NB4 (cell line): ENCODE results near the gene EXD3.

Experiments
- DNase-seq: peaks from one replicate; pipeline ENCODE4 v3.0.0; 2010; ENCODE audit warnings: low read depth
- H3K4me3 ChIP-seq: one replicate; pipeline ENCODE4 v1.5.1; 2011; ENCODE audit warnings: mild to moderate bottlenecking, low read depth, low read length, moderate library complexity
- CTCF ChIP-seq: IDR thresholded peaks from one replicate; pipeline ENCODE4 v1.5.1; 2012; ENCODE audit warnings: low read depth, low read length
- MAX ChIP-seq: IDR thresholded peaks from 2 replicates; pipeline ENCODE4 v1.6.1; 2011; ENCODE audit warnings: low read depth, low read length
- MYC ChIP-seq: IDR thresholded peaks from 2 replicates; pipeline ENCODE4 v1.6.1; 2011; ENCODE audit warnings: low read depth, low read length
- POLR2A ChIP-seq: IDR thresholded peaks from 2 replicates; pipeline ENCODE4 v1.6.1; 2011; ENCODE audit warnings: mild to moderate bottlenecking; ENCODE audit not compliant: insufficient read length; ENCODE audit errors: extremely low read depth

The EXD3 gene

GRCh38 chr9:137280474-137281344, 142.3 kb downstream of the EXD3 start:
- TF ChIP-seq MYC (no peak), CTCF (no peak), MAX (no peak), POLR2A (no peak)
- no peak overlapping the region for H3K4me3 ChIP-seq

GRCh38 chr9:137279741-137280473, 143.1 kb downstream of the EXD3 start:
- no peak for DNase-seq
- H3K4me3 ChIP-seq: no peak overlapping the region
- TF ChIP-seq POLR2A (no peak), MYC (no peak), CTCF (no peak), MAX (no peak)

More at GRCh38 chr9:137280474-137281344, 142.3 kb downstream of the EXD3 start:
- peak; percentile 55 for DNase-seq

- H3K4me3 ChIP-seq: no peak overlapping the region
- no peak for TF ChIP-seq MYC
- no peak for TF ChIP-seq CTCF
- no peak for TF ChIP-seq POLR2A
- TF ChIP-seq MAX: no peak
- no peak for DNase-seq
Measured at GRCh38 chr9:137278721-137279711, 143.9 kb downstream of the EXD3 start.

- TF ChIP-seq POLR2A (no peak), CTCF (no peak), MAX (no peak), MYC (no peak)
- peak; percentile 77 for DNase-seq
- peak overlapping the region; percentile 63 for H3K4me3 ChIP-seq
Measured at GRCh38 chr9:137278061-137278701, 144.8 kb downstream of the EXD3 start.
